K562 (cell line): ENCODE results near the gene TUBB2A. TPM values are rescaled to one million over a fixed set of nuclear protein-coding genes. Genes with fewer than 3 reads are reported as not detected.
A peak's percentile ranks its signal among the peaks of the same experiment; 100 is the strongest.

Experiments used
- AFF1 ChIP-seq, 2 experiments: fragments of 450-650 bp; IDR thresholded peaks; 2 replicates each; pipeline ENCODE4 v1.6.1; 2018; ENCODE audit warnings: mild to moderate bottlenecking in 2 of 2, low read depth in 1 of 2; ENCODE audit not compliant: partially characterized antibody in 2 of 2
- C11orf30 ChIP-seq: fragments of 450-650 bp; IDR thresholded peaks from 2 replicates; pipeline ENCODE4 v1.6.1; 2016; ENCODE audit warnings: low read depth, mild to moderate bottlenecking
- ETV5 ChIP-seq: sonication (generic); formaldehyde crosslinking; IDR thresholded peaks from 2 replicates; pipeline ENCODE4 v1.4.0; 2020; ENCODE audit warnings: low read depth, mild to moderate bottlenecking, missing genetic modification reagents
- FOXK2 ChIP-seq, 2 experiments: fragments of 450-650 bp; IDR thresholded peaks in 1 of 2; conservative IDR thresholded peaks in 1 of 2; 2 replicates each; pipeline ENCODE4 v1.6.1; 2016; ENCODE audit warnings: low read depth in 2 of 2, mild to moderate bottlenecking in 1 of 2
- HDGF ChIP-seq: fragments of 450-650 bp; IDR thresholded peaks from 2 replicates; pipeline ENCODE4 v1.6.1; 2016
- HEY1 ChIP-seq: fragments of 250-450 bp; sonication (Bioruptor Pico); IDR thresholded peaks from 2 replicates; pipeline ENCODE4 v1.5.0; 2020; ENCODE audit warnings: mild to moderate bottlenecking, moderate library complexity, borderline replicate concordance
- HIVEP1 ChIP-seq: fragments of 250-450 bp; sonication (Bioruptor Pico); IDR thresholded peaks from 2 replicates; pipeline ENCODE4 v1.4.0; 2020; ENCODE audit warnings: mild to moderate bottlenecking
- JUND ChIP-seq, 2 experiments: IDR thresholded peaks; 2 replicates in 1 of 2; 3 replicates in 1 of 2; pipeline ENCODE4 v1.6.1; 2011; ENCODE audit warnings: borderline replicate concordance in 2 of 2, low read depth in 2 of 2, low read length in 2 of 2, improper control_type of control experiment in 1 of 2, missing biosample characterization in 1 of 2, missing genetic modification characterization in 1 of 2, missing genetic modification reagents in 1 of 2
- KDM2B ChIP-seq: fragments of 250-450 bp; sonication (Bioruptor Pico); IDR thresholded peaks from 2 replicates; pipeline ENCODE4 v1.8.0; 2021; ENCODE audit warnings: mild to moderate bottlenecking, moderate library complexity
- NCOR1 ChIP-seq: fragments of 450-650 bp; IDR thresholded peaks from 2 replicates; pipeline ENCODE4 v1.6.1; 2016; ENCODE audit warnings: mild to moderate bottlenecking, moderate library complexity
- NR3C1 ChIP-seq: sonication (generic); formaldehyde crosslinking; IDR thresholded peaks from 2 replicates; pipeline ENCODE4 v1.8.1; 2022; ENCODE audit warnings: missing genetic modification reagents
- ZNF133 ChIP-seq: fragments of 250-450 bp; sonication (Bioruptor Pico); IDR thresholded peaks from 2 replicates; pipeline ENCODE4 v1.4.0; 2020; ENCODE audit warnings: mild to moderate bottlenecking
- ZNF197 ChIP-seq: fragments of 200-800 bp; sonication (Bioruptor generic); IDR thresholded peaks from 2 replicates; pipeline ENCODE4 v1.6.1; 2016; ENCODE audit warnings: low read depth, missing genetic modification characterization, missing compliant biosample characterization
- polyA plus RNA-seq, 8 experiments: library from polyadenylated mRNA; depleted of rRNA in 4 of 8; stranded (reverse) in 5 of 8; unstranded in 3 of 8; fragments of >200 nt; fragmentation: Nextera tagmentation in 2 of 8; fragmentation: Illumina TruSeq in 1 of 8; extraction: Ambion mirVana in 2 of 8; extraction: Trizol in 1 of 8; gene quantifications; 2 replicates each; pipeline versions ENCODE4 v1.2.1 to v1.2.3, GENCODE V29; 2011 to 2014; ENCODE audit warnings: inconsistent platforms in 1 of 8, missing spikeins in 1 of 8
- total RNA-seq, 7 experiments: library from RNA; depleted of rRNA in 6 of 7; stranded (reverse); fragments of >200 nt in 6 of 7; fragmentation: Illumina TruSeq in 2 of 7; extraction: Trizol in 2 of 7; gene quantifications; 2 replicates each; pipeline versions ENCODE4 v1.2.1 to v1.2.3, GENCODE V29; 2011 to 2021; ENCODE audit warnings: low replicate concordance in 1 of 7
- TF ChIP-seq, protein P1 (sequence below): fragments of 150-350 bp; IDR thresholded peaks from 2 replicates; pipeline ENCODE4 v1.6.1; 2014; ENCODE audit warnings: low read depth, mild to moderate bottlenecking, low read length, borderline replicate concordance
- TF ChIP-seq, protein P2 (sequence below): sonication (generic); formaldehyde crosslinking; IDR thresholded peaks from 2 replicates; pipeline ENCODE4 v1.8.0; 2022; ENCODE audit warnings: mild to moderate bottlenecking, missing genetic modification reagents

Gene TUBB2A
- total and polyA plus RNA-seq, 9 of the 15 experiments (the other 6 are each of a cell fraction or from before 2014, with no cell fraction given): 3.6 to 92.1 (median 45.6) TPM

DNA sequence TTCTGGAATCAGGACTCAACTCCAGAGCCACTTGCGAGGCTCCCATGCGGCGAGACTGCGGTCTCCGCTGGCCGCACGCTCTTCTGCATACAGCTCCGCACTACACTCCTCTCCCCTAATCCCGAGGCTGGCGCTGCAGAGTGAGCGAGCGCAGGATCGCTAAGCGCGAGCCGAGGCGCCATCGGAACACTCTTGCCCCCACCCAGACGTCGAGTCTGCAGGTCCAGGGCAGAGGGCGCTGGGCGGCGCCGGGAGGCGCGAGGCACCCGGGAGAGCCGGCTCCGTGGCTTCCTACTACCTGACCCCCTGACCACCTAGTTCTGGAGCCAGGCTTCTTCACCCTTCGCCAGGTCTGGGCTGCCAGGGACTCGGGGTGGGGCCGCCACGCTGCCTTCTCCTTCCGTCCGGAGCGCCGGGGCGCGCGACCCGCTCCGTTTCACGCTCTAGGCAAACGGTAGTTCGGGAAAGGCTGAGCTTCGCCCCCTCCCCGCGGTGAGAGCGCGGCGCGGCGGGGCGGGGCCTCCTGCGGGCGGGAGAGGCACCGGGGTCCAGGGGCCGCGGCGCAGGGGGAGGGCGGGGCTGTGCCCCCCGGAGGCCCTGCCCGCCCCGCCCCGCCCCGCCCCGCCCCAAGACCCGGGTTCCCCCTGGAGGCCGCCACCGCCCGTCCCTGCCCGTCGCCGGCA is 5.4 kb upstream of the TUBB2A start (continued):
- TF ChIP-seq, protein P1, sequence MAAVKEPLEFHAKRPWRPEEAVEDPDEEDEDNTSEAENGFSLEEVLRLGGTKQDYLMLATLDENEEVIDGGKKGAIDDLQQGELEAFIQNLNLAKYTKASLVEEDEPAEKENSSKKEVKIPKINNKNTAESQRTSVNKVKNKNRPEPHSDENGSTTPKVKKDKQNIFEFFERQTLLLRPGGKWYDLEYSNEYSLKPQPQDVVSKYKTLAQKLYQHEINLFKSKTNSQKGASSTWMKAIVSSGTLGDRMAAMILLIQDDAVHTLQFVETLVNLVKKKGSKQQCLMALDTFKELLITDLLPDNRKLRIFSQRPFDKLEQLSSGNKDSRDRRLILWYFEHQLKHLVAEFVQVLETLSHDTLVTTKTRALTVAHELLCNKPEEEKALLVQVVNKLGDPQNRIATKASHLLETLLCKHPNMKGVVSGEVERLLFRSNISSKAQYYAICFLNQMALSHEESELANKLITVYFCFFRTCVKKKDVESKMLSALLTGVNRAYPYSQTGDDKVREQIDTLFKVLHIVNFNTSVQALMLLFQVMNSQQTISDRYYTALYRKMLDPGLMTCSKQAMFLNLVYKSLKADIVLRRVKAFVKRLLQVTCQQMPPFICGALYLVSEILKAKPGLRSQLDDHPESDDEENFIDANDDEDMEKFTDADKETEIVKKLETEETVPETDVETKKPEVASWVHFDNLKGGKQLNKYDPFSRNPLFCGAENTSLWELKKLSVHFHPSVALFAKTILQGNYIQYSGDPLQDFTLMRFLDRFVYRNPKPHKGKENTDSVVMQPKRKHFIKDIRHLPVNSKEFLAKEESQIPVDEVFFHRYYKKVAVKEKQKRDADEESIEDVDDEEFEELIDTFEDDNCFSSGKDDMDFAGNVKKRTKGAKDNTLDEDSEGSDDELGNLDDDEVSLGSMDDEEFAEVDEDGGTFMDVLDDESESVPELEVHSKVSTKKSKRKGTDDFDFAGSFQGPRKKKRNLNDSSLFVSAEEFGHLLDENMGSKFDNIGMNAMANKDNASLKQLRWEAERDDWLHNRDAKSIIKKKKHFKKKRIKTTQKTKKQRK: no peak
- TF ChIP-seq HIVEP1 (CRISPR knock-in tag) (0 out of 2 replicates have a peak, but pooled peaks have one; percentile 58), ZNF197 (no peak), HEY1 (CRISPR knock-in tag) (no peak), ZNF133 (peak; percentile 82; the same call in 1 of the 2 replicates), KDM2B (CRISPR knock-in tag) (peak; percentile 7; the same call in 1 of the 2 replicates), AFF1 (IDR thresholded peaks at IDR 0.05; ENCODE audit: low read depth in 1 of 2, partially characterized antibody in 2 of 2) (no peak), C11orf30 (no peak), NR3C1 (CRISPR knock-in tag) (0 out of 2 replicates have a peak, but pooled peaks have one; percentile 42), FOXK2 (conservative IDR thresholded peaks at IDR 0.05 in 1 of 2, IDR thresholded peaks at IDR 0.05 in 1 of 2; ENCODE audit: low read depth in 2 of 2) (no peak), ETV5 (CRISPR knock-in tag) (no peak; the same call in none of the 2 replicates), JUND (IDR thresholded peaks at IDR 0.05; ENCODE audit: borderline replicate concordance, low read depth, low read length) (no peak), JUND (tag; IDR thresholded peaks at IDR 0.05; ENCODE audit: borderline replicate concordance, low read depth, low read length) (peak; percentile 2; the same call in 1 of the 3 replicates), HDGF (no peak), NCOR1 (no peak)
- TF ChIP-seq, protein P2, sequence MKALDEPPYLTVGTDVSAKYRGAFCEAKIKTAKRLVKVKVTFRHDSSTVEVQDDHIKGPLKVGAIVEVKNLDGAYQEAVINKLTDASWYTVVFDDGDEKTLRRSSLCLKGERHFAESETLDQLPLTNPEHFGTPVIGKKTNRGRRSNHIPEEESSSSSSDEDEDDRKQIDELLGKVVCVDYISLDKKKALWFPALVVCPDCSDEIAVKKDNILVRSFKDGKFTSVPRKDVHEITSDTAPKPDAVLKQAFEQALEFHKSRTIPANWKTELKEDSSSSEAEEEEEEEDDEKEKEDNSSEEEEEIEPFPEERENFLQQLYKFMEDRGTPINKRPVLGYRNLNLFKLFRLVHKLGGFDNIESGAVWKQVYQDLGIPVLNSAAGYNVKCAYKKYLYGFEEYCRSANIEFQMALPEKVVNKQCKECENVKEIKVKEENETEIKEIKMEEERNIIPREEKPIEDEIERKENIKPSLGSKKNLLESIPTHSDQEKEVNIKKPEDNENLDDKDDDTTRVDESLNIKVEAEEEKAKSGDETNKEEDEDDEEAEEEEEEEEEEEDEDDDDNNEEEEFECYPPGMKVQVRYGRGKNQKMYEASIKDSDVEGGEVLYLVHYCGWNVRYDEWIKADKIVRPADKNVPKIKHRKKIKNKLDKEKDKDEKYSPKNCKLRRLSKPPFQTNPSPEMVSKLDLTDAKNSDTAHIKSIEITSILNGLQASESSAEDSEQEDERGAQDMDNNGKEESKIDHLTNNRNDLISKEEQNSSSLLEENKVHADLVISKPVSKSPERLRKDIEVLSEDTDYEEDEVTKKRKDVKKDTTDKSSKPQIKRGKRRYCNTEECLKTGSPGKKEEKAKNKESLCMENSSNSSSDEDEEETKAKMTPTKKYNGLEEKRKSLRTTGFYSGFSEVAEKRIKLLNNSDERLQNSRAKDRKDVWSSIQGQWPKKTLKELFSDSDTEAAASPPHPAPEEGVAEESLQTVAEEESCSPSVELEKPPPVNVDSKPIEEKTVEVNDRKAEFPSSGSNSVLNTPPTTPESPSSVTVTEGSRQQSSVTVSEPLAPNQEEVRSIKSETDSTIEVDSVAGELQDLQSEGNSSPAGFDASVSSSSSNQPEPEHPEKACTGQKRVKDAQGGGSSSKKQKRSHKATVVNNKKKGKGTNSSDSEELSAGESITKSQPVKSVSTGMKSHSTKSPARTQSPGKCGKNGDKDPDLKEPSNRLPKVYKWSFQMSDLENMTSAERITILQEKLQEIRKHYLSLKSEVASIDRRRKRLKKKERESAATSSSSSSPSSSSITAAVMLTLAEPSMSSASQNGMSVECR (CRISPR knock-in tag): peak; percentile 24; the same call in 1 of the 2 replicates
